Activated CD4-positive, CD25-positive, alpha-beta regulatory T cell treated with anti-CD3 and anti-CD28 coated beads, Interleukin-2, amount 50 U/mL, for 72 hours (primary cell): Measurements from ENCODE around the gene PRRT3.

ENCODE experiments used
- DNase-seq: peaks from one replicate; pipeline ENCODE4 v3.0.0; 2021

PRRT3 gene

GRCh38 chr3:9951962-9952805 lies at the start of gene PRRT3:
Gene PRRT3 (minus strand): TSS chr3:9952408. CDS start chr3:9950115, 2,293 bp downstream.
- peak; percentile 58 for DNase-seq

GRCh38 chr3:10000686-10001085 lies 48.5 kb upstream of the PRRT3 start:
- no peak for DNase-seq

- no peak for DNase-seq
These were observed 42.1 kb upstream of the PRRT3 start for GRCh38 chr3:9994086-9994844.

- DNase-seq = no peak
These were observed 34.1 kb upstream of the PRRT3 start for GRCh38 chr3:9986230-9986725.

GRCh38 chr3:9980251-9980650 lies 28.0 kb upstream of the PRRT3 start:
- DNase-seq = no peak

- DNase-seq = no peak
These were observed 26.6 kb upstream of the PRRT3 start for GRCh38 chr3:9978710-9979305.

- no peak for DNase-seq
These were observed 24.8 kb upstream of the PRRT3 start for GRCh38 chr3:9976721-9977709.

- DNase-seq = no peak
These were observed 17.9 kb upstream of the PRRT3 start for GRCh38 chr3:9970020-9970652.

- DNase-seq = no peak
These were observed 17.4 kb upstream of the PRRT3 start for GRCh38 chr3:9969632-9970019.

GRCh38 chr3:9966841-9967240 lies 14.6 kb upstream of the PRRT3 start:
- no peak for DNase-seq

GRCh38 chr3:9965200-9965875 lies 13.1 kb upstream of the PRRT3 start:
- no peak for DNase-seq

GRCh38 chr3:9957214-9957613 lies 5.0 kb upstream of the PRRT3 start:
- DNase-seq = no peak

- DNase-seq = no peak
These were observed 3.6 kb upstream of the PRRT3 start for GRCh38 chr3:9955611-9956352.

GRCh38 chr3:9955067-9955502 lies 2.9 kb upstream of the PRRT3 start:
- DNase-seq = no peak

- no peak for DNase-seq
These were observed 628 bp downstream of the PRRT3 start for GRCh38 chr3:9951598-9951961.

GRCh38 chr3:9951126-9951525 lies 1.1 kb downstream of the PRRT3 start:
- no peak for DNase-seq

GRCh38 chr3:9949626-9950025 lies 2.6 kb downstream of the PRRT3 start:
- no peak for DNase-seq

GRCh38 chr3:9949115-9949514 lies 3.1 kb downstream of the PRRT3 start:
- no peak for DNase-seq

- DNase-seq = no peak
These were observed 3.6 kb downstream of the PRRT3 start for GRCh38 chr3:9948586-9948985.
